Testis (tissue), 3 donors: ENCODE data around the gene STK39. TPM values are rescaled to one million over a fixed set of nuclear protein-coding genes. Genes with fewer than 3 reads are reported as not detected.

Experiments
- DNase-seq: peaks from one replicate; pipeline ENCODE4 v3.0.0-alpha.2; 2019
- H3K27ac ChIP-seq, 2 donors: fragments of 200-600 bp; sonication (generic); one replicate each; pipeline ENCODE4 v1.5.1; 2019
- H3K27me3 ChIP-seq: fragments of 200-600 bp; sonication (generic); one replicate; pipeline ENCODE4 v1.5.1; 2019
- H3K36me3 ChIP-seq: fragments of 200-600 bp; sonication (generic); one replicate; pipeline ENCODE4 v1.5.1; 2017; ENCODE audit warnings: low read depth; ENCODE audit errors: missing control alignments
- H3K4me1 ChIP-seq: fragments of 200-600 bp; sonication (generic); one replicate; pipeline ENCODE4 v1.5.1; 2019
- H3K4me3 ChIP-seq, 2 donors: fragments of 200-600 bp; sonication (generic); one replicate each; pipeline ENCODE4 v1.5.1; 2017 to 2019
- H3K9me3 ChIP-seq: fragments of 200-600 bp; sonication (generic); one replicate; pipeline ENCODE4 v1.5.1; 2017
- CTCF ChIP-seq, 3 experiments: fragments of 450-650 bp in 2 of 3; fragments of 200-600 bp in 1 of 3; sonication (generic) in 1 of 3; IDR thresholded peaks; one replicate each; pipeline ENCODE4 v1.5.1; 2016 to 2019; ENCODE audit warnings: antibody characterized with exemption in 3 of 3, mild to moderate bottlenecking in 2 of 3, moderate library complexity in 1 of 3
- POLR2A ChIP-seq: fragments of 450-650 bp; IDR thresholded peaks from one replicate; pipeline ENCODE4 v1.6.1; 2017; ENCODE audit warnings: antibody characterized with exemption, mild to moderate bottlenecking, moderate library complexity
- WGBS, 2 donors: methylation state at CpG; one replicate each; pipeline ENCODE4 v1.1.5; 2018; 5-methylcytosine and 5-hydroxymethylcytosine counted together
- intact Hi-C: fragments of 100-400 bp; cut with DNase I; formaldehyde crosslinking; loops from one replicate; pipeline ENCODE4 v1.15.1; 2023; ENCODE audit warnings: low total_unique reads
- polyA plus RNA-seq: library from polyadenylated mRNA; stranded (reverse); fragments of 350-450 nt; fragmentation: Illumina TruSeq; extraction: RNeasy Lipid Tissue Mini Kit (QIAGEN cat#74804); gene quantifications from one replicate; pipeline ENCODE4 v1.2.3, GENCODE V29; 2014; ENCODE audit warnings: low read depth, low replicate concordance; ENCODE audit not compliant: insufficient read depth
- total RNA-seq, 2 donors: library from RNA; depleted of rRNA; stranded (reverse); fragments of >200 nt; gene quantifications; one replicate each; pipeline ENCODE4 v1.2.3, GENCODE V29; 2016

STK39 gene
- total and polyA plus RNA-seq, 3 donors from 2014 or later: 26.4 to 70.7 (median 41.8) TPM

- DNase-seq: peak; percentile 60
- TF ChIP-seq CTCF (IDR thresholded peaks at IDR 0.05) (peak in 1 of 3 experiments; percentile 27), POLR2A (no peak)
- intact Hi-C loops: no loop called here
- Histone ChIP-seq H3K4me3 (no peak overlapping the region), H3K27ac (no peak overlapping the region), H3K27me3 (no peaks in the 10 kb centered on the region), H3K9me3 (no peaks in the 10 kb centered on the region), H3K36me3 (no peaks in the 10 kb centered on the region), H3K4me1 (peaks cover 5% of the 10 kb centered on the region)
- WGBS, 2 donors: 87 to 90% methylated on average over 2 of the region's 2 CpGs
Measured at GRCh38 chr2:168116448-168116847, 130.9 kb downstream of the STK39 start.

GRCh38 chr2:168114619-168115018 lies 132.8 kb downstream of the STK39 start:
- DNase-seq: peak; percentile 23
- 24 to 55% methylated on average over 7 of the region's 7 CpGs for WGBS, 2 donors
- intact Hi-C loops: no loop called here

GRCh38 chr2:168114040-168114439 lies 133.4 kb downstream of the STK39 start:
- H3K9me3 ChIP-seq: no peaks in the 10 kb centered on the region
- intact Hi-C loops: no loop called here
- H3K4me1 ChIP-seq: peaks cover 5% of the 10 kb centered on the region
- no peak overlapping the region for H3K4me3 ChIP-seq
- H3K27ac ChIP-seq: peak overlapping the region in 1 of 2 donors; percentile 18
- no peaks in the 10 kb centered on the region for H3K27me3 ChIP-seq
- H3K36me3 ChIP-seq: no peaks in the 10 kb centered on the region
- DNase-seq: no peak
- 24 to 35% methylated on average over 2 of the region's 2 CpGs for WGBS, 2 donors
- TF ChIP-seq POLR2A (no peak), CTCF (IDR thresholded peaks at IDR 0.05) (no peak)

More at GRCh38 chr2:168114619-168115018, 132.8 kb downstream of the STK39 start:
- peak overlapping the region in 1 of 2 donors; percentile 18 for H3K27ac ChIP-seq
- no peaks in the 10 kb centered on the region for H3K9me3 ChIP-seq
- H3K4me3 ChIP-seq: no peak overlapping the region
- H3K4me1 ChIP-seq: peaks cover 5% of the 10 kb centered on the region
- TF ChIP-seq POLR2A (no peak), CTCF (IDR thresholded peaks at IDR 0.05) (no peak)
- H3K27me3 ChIP-seq: no peaks in the 10 kb centered on the region
- H3K36me3 ChIP-seq: no peaks in the 10 kb centered on the region

DNA sequence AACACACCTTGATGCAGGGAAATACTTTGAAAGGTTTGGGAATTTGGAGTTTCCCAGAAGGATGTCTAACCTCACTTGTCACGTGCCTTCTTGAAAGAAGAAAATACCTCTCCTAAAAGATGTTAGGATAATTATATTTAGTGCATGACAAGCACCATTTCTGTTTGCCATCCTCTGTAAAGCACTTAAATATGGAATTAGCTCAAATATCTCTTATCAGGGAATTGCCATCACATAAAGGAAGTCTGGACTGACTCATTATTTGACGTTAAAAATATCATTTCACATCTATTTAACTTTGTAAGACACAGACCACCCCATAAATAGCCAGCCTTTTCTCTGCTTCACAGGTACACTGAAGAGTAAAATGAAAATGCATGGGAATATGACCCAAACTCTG lies 140.1 kb downstream of the STK39 start:
- no peak for DNase-seq
- intact Hi-C loops: no loop called here
- Histone ChIP-seq H3K27ac (no peak overlapping the region), H3K36me3 (no peaks in the 10 kb centered on the region), H3K9me3 (no peaks in the 10 kb centered on the region), H3K4me1 (no peaks in the 10 kb centered on the region), H3K27me3 (no peaks in the 10 kb centered on the region), H3K4me3 (no peak overlapping the region)
- 70 to 82% methylated on average over 2 of the region's 2 CpGs for WGBS, 2 donors
- TF ChIP-seq POLR2A (no peak), CTCF (IDR thresholded peaks at IDR 0.05) (no peak)

- H3K9me3 ChIP-seq: no peaks in the 10 kb centered on the region
- H3K4me3 ChIP-seq: no peak overlapping the region
- no peaks in the 10 kb centered on the region for H3K27me3 ChIP-seq
- WGBS, 2 donors: 79 to 84% methylated on average over 3 of the region's 3 CpGs
- DNase-seq: no peak
- H3K4me1 ChIP-seq: no peaks in the 10 kb centered on the region
- H3K27ac ChIP-seq: no peak overlapping the region
- intact Hi-C loops: no loop called here
- TF ChIP-seq POLR2A (no peak), CTCF (IDR thresholded peaks at IDR 0.05) (no peak)
- no peaks in the 10 kb centered on the region for H3K36me3 ChIP-seq
Measured at GRCh38 chr2:168105127-168105683, 142.2 kb downstream of the STK39 start.
